GM12878 (cell line): Measurements from ENCODE around the gene JMJD4. TPM values are rescaled to one million over a fixed set of nuclear protein-coding genes. Genes with fewer than 3 reads are reported as not detected.

Experiments used
- ATAC-seq: fragments of 200-7000 bp; cut with Tn5 transposase; 3 replicates; pipeline ENCODE4 v1.9.1; 2020; ENCODE audit warnings: mild to moderate bottlenecking, moderate library complexity
- BruUV-seq: library from RNA; stranded (reverse); fragments of 400-500 nt; replicated peaks from 2 replicates; lab custom pipeline; 2021; lab: Mats Ljungman, UMichigan
- CTCF ChIA-PET: fragments of 300-600 bp; sonication (Branson Sonifier 250); formaldehyde crosslinking; extraction: SDS; loops from one replicate; lab custom pipeline; 2021; ENCODE audit warnings: inconsistent platforms; lab: Yijun Ruan, JAX
- POLR2A ChIA-PET: fragments of 350-600 bp; formaldehyde crosslinking; extraction: SDS; loops from one replicate; lab custom pipeline; 2021; ENCODE audit warnings: inconsistent platforms; lab: Charles Lee
- RAD21 ChIA-PET: fragments of 300-600 bp; sonication (Branson Sonifier 250); formaldehyde crosslinking; loops from one replicate; lab custom pipeline; 2023; ENCODE audit warnings: antibody characterized with exemption; ENCODE audit not compliant: unreplicated experiment; lab: Charles Lee
- SMC1A ChIA-PET: fragments of 300-600 bp; sonication (Branson Sonifier 250); formaldehyde crosslinking; loops from one replicate; lab custom pipeline; 2023; ENCODE audit not compliant: unreplicated experiment, uncharacterized antibody; lab: Charles Lee
- DNase-seq: peaks from one replicate; pipeline ENCODE4 v3.0.0-alpha.2; 2011; ENCODE audit warnings: low read depth, low spot score
- FAIRE-seq: peaks from 3 replicates; lab custom pipeline; 2011; peaks lifted over from hg19 to GRCh38; lab: Jason Lieb, UNC
- H2AFZ ChIP-seq: 2 replicates; pipeline ENCODE4 v1.6.0; 2011; ENCODE audit warnings: low read depth, low read length, control low read depth; ENCODE audit not compliant: control insufficient read depth
- H3K27ac ChIP-seq: 2 replicates; pipeline ENCODE4 v1.5.1; 2011; ENCODE audit warnings: control low read depth; ENCODE audit not compliant: control insufficient read depth, insufficient read depth
- H3K27me3 ChIP-seq, 2 experiments: replicated peaks in 1 of 2; 2 replicates each; pipeline versions ENCODE4 v1.6.0 to v1.6.1; 2011; ENCODE audit warnings: low read length in 1 of 2; ENCODE audit not compliant: control insufficient read depth in 2 of 2, insufficient read depth in 2 of 2
- H3K36me3 ChIP-seq, 2 experiments: 2 replicates each; pipeline ENCODE4 v1.5.1; 2011; ENCODE audit warnings: low read length in 1 of 2; ENCODE audit not compliant: control insufficient read depth in 2 of 2, insufficient read depth in 2 of 2
- H3K4me1 ChIP-seq: 2 replicates; pipeline ENCODE4 v1.6.1; 2011; ENCODE audit warnings: mild to moderate bottlenecking, low read length, moderate library complexity, mixed read lengths; ENCODE audit not compliant: control insufficient read depth, insufficient read depth
- H3K4me2 ChIP-seq: 2 replicates; pipeline ENCODE4 v1.6.0; 2011; ENCODE audit warnings: control low read depth; ENCODE audit not compliant: control insufficient read depth, insufficient read depth
- H3K4me3 ChIP-seq: fragments of 200-600 bp; sonication (generic); 2 replicates; pipeline ENCODE4 v1.5.1; 2016
- H3K79me2 ChIP-seq: 2 replicates; pipeline ENCODE4 v1.6.0; 2011; ENCODE audit warnings: low read length; ENCODE audit not compliant: control insufficient read depth, insufficient read depth
- H3K9ac ChIP-seq: 2 replicates; pipeline ENCODE4 v1.8.0; 2011; ENCODE audit warnings: low read length, control low read depth, mixed read lengths; ENCODE audit not compliant: control insufficient read depth, insufficient read depth
- H3K9me3 ChIP-seq: replicated peaks from 3 replicates; pipeline ENCODE4 v1.5.1; 2011; ENCODE audit warnings: mild to moderate bottlenecking, low read length; ENCODE audit not compliant: control insufficient read depth, insufficient read depth
- H4K20me1 ChIP-seq: 2 replicates; pipeline ENCODE4 v1.6.0; 2011; ENCODE audit not compliant: control insufficient read depth, insufficient read depth
- CHD1 ChIP-seq: IDR thresholded peaks from 2 replicates; pipeline ENCODE4 v1.6.1; 2012; ENCODE audit warnings: low read depth, low read length, improper control_type of control experiment
- EZH2 ChIP-seq: IDR thresholded peaks from 2 replicates; pipeline ENCODE4 v1.6.1; 2012; ENCODE audit warnings: low read depth, mild to moderate bottlenecking, control low read depth, inconsistent platforms, low read length, borderline replicate concordance; ENCODE audit not compliant: control insufficient read depth
- NFXL1 ChIP-seq: fragments of 450-650 bp; IDR thresholded peaks from 2 replicates; pipeline ENCODE4 v1.6.1; 2017; ENCODE audit warnings: antibody characterized with exemption, mild to moderate bottlenecking, borderline replicate concordance
- NKRF ChIP-seq: fragments of 450-650 bp; conservative IDR thresholded peaks from 2 replicates; pipeline ENCODE4 v1.6.1; 2017; ENCODE audit warnings: mild to moderate bottlenecking, moderate library complexity
- RAD21 ChIP-seq: IDR thresholded peaks from 2 replicates; pipeline ENCODE4 v1.6.1; 2011; ENCODE audit warnings: mild to moderate bottlenecking, low read depth, low read length, moderate library complexity; ENCODE audit not compliant: insufficient read depth
- RB1 ChIP-seq: fragments of 450-650 bp; formaldehyde crosslinking; IDR thresholded peaks from 2 replicates; pipeline ENCODE4 v1.6.1; 2017; ENCODE audit warnings: mild to moderate bottlenecking, borderline replicate concordance
- SUPT20H ChIP-seq: IDR thresholded peaks from 2 replicates; pipeline ENCODE4 v1.6.1; 2011; ENCODE audit warnings: low read depth, mild to moderate bottlenecking, low read length, moderate library complexity, borderline replicate concordance; ENCODE audit not compliant: control insufficient read depth
- TCF12 ChIP-seq: IDR thresholded peaks from 2 replicates; pipeline ENCODE4 v1.6.1; 2011; ENCODE audit warnings: low read depth, mild to moderate bottlenecking, low read length
- USF1 ChIP-seq: IDR thresholded peaks from 2 replicates; pipeline ENCODE4 v1.6.1; 2011; ENCODE audit warnings: borderline replicate concordance, low read depth, mild to moderate bottlenecking, moderate library complexity, mixed read lengths, low read length; ENCODE audit not compliant: insufficient read depth; ENCODE audit errors: extremely low read length
- ZNF217 ChIP-seq: fragments of 450-650 bp; IDR thresholded peaks from 2 replicates; pipeline ENCODE4 v1.6.1; 2017; ENCODE audit warnings: antibody characterized with exemption, mild to moderate bottlenecking
- ZNF622 ChIP-seq: fragments of 450-650 bp; IDR thresholded peaks from 2 replicates; pipeline ENCODE4 v1.6.1; 2017; ENCODE audit warnings: mild to moderate bottlenecking, inconsistent platforms
- WGBS: methylation state at CpG from one replicate; pipeline ENCODE4 v1.1.6; 2016; ENCODE audit warnings: low lambda C conversion rate; ENCODE audit not compliant: insufficient replicate concordance, insufficient coverage; ENCODE audit errors: missing lambda C conversion rate; 5-methylcytosine and 5-hydroxymethylcytosine counted together
- in situ Hi-C: fragments of 300-500 bp; cut with MboI; formaldehyde crosslinking; loops from 9 replicates; pipeline ENCODE4 v1.14.3; 2018; ENCODE audit warnings: mixed read lengths
- intact Hi-C: fragments of 100-400 bp; cut with micrococcal nuclease; formaldehyde crosslinking; loops from one replicate; pipeline ENCODE4 v1.14.2; 2022; ENCODE audit not compliant: unreplicated experiment
- polyA plus RNA-seq, 11 experiments: library from polyadenylated mRNA; depleted of rRNA in 4 of 11; unstranded in 6 of 11; stranded (reverse) in 5 of 11; fragments of >200 nt; fragmentation: Nextera tagmentation in 4 of 11; fragmentation: Illumina TruSeq in 1 of 11; extraction: Ambion mirVana in 4 of 11; extraction: Trizol in 1 of 11; gene quantifications; 1 replicate in 1 of 11; 2 replicates in 10 of 11; pipeline versions ENCODE4 v1.2.1 to v1.2.3, GENCODE V29; 2011 to 2016; ENCODE audit warnings: inconsistent platforms in 2 of 11, missing spikeins in 2 of 11, low read depth in 1 of 11
- total RNA-seq, 4 experiments: library from RNA; depleted of rRNA in 3 of 4; stranded (reverse); fragments of >200 nt in 3 of 4; fragmentation: Illumina TruSeq in 1 of 4; extraction: Trizol in 1 of 4; gene quantifications; 2 replicates each; pipeline versions ENCODE4 v1.2.1 to v1.2.3, GENCODE V29; 2013 to 2021

Gene JMJD4
- total and polyA plus RNA-seq, 10 of the 15 experiments (the other 5 are each of a cell fraction or from before 2014, with no cell fraction given): 0.89 to 38.3 (median 18.4) TPM

GRCh38 chr1:227775841-227776240, 40.7 kb upstream of the JMJD4 start:
- RAD21 ChIA-PET: no interaction called here
- no peaks in the 10 kb centered on the region for H4K20me1 ChIP-seq
- CTCF ChIA-PET: no interaction called here
- no peaks in the 10 kb centered on the region for H3K4me1 ChIP-seq
- H3K27ac ChIP-seq: no peak overlapping the region
- no TSS peak for BruUV-seq
- H3K9me3 ChIP-seq: no peaks in the 10 kb centered on the region
- intact Hi-C loops (no loop called here), in situ Hi-C loops (no loop called here)
- H3K4me2 ChIP-seq: no peak overlapping the region
- 96% methylated on average over 10 of the region's 10 CpGs for WGBS
- H3K27me3 ChIP-seq: no peaks in the 10 kb centered on the region
- ATAC-seq (no peak), DNase-seq (no peak), FAIRE-seq (no peak)
- H3K9ac ChIP-seq: no peak overlapping the region
- peaks cover 4 to 12% of the 10 kb centered on the region in 2 experiments; a peak in 3 of 4 replicates for H3K36me3 ChIP-seq
- no peaks in the 10 kb centered on the region for H3K79me2 ChIP-seq
- TF ChIP-seq RB1 (no peak), NFXL1 (no peak), EZH2 (no peak), USF1 (no peak), ZNF622 (no peak), SUPT20H (no peak), CHD1 (no peak), TCF12 (no peak), RAD21 (no peak), NKRF (no peak), ZNF217 (no peak)
- POLR2A ChIA-PET: no interaction called here
- no peak overlapping the region for H3K4me3 ChIP-seq
- SMC1A ChIA-PET: no interaction called here
- H2AFZ ChIP-seq: no peak overlapping the region
